Measurements from ENCODE around the gene MIER1. TPM values are rescaled to one million over a fixed set of nuclear protein-coding genes. Genes with fewer than 3 reads are reported as not detected.

MIER1 gene
- 15.2 and 17.3 TPM in 2 replicates for total RNA-seq

DNA sequence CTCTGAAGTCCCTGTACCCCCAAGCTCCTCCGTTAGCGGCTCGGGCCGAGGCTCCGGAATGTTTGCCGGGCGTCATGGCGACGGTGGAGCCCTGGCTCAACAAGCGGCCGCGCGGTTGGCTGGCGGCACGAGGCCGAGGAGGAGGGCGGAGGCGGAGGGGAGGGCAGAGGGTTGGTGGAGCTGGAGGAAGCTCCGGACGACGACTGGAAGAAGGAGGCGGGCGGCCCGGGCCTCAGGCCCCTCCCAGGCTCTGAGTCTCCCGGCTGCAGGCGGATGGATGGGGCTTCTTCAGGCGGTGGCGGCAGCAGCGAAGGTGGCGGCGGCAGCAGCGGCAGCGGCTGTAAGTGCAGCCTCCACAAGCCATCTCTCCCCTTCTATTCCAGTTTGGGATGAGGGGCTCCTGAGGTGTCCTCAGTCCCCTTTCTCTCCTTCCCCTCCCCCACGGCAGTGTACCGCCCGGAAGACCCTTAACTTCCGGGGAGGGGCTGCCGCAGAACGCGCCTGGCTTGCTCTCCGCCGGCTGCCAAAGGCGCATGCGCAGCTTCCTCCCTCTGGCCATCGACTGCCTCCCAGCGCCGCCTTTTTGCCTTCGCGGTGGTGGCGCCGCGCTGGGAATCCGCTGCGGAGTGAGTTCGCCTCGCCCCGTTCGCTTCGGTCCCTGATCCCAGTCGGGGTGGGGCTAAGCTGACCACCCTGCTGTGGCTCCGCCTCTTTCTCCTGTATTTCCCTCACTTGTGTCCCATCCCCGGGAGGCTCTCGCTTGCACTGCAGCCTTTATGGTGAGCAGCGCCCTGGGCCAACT lies at the start of gene MIER1, which contains the start of gene DNAI4:
Gene MIER1 (plus strand): TSS at position 235 of the 802 bp plus-strand sequence. CDS start 39 bp downstream, at position 274.
Gene DNAI4 (minus strand): TSS at position 101 of the 802 bp plus-strand sequence. CDS start 25 bp downstream, at position 76.

Other genes with a start within 250 kb of the MIER1 start
- gene DYNLT5, start 172.5 kb upstream of the MIER1 start, total RNA-seq, result not detected in 2 replicates
- gene INSL5, start 123.7 kb upstream of the MIER1 start, total RNA-seq, result not detected in 2 replicates
- gene DNAI4, start 134 bp upstream of the MIER1 start, total RNA-seq, result 0.78 and 1.6 TPM in 2 replicates
- 10.7 and 12.0 TPM in 2 replicates for gene SLC35D1, start 129.2 kb downstream of the MIER1 start, total RNA-seq
- gene C1orf141, start 210.0 kb downstream of the MIER1 start, total RNA-seq, result not detected in 2 replicates
- gene IL23R, start 241.5 kb downstream of the MIER1 start, total RNA-seq, result not detected in 2 replicates

All from hair follicular keratinocyte (primary cell).